ENCODE measurements around the gene C5AR2.
"Not testable (repeated sequence)": the region's sequence is repeated elsewhere in the genome, so short reads cannot be mapped to it uniquely, and the experiment has no call there.

Gene C5AR2

DNA sequence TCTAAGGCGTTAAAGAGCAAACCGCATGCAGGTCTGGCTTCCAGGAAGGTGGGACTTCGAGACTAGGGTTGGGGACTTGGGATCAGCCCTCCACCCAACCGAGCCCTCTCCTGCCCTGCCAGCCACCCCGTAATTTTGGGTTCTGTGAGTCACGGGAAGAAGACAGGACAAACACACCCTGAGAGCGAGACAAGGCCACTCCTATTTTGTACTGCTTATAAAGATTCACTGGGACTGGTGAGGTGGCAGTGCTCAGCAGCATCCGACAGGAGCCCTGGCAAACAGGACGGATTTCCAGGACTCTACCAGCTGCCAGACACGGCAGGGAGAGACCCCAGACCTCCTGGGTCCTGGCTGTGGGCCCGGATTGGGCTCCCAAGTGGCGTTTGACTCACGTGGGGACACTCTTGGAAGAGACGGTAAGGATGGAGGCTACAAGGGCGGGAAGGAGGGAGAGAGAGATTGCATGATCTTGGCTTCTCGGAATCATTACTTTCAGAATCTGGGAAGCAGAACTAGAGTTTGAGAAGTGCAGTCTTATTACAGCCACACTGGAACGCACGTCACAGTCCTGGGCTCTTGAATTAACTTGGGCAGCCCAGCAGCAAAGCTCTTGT, at the start of gene C5AR2:
Gene C5AR2 (plus strand): TSS at position 245 of the 617 bp plus-strand sequence. CDS start 8,625 bp downstream, outside the sequence.
- DNase-seq (ENCODE audit: low read depth in 2 of 2, low spot score in 1 of 2), result no peak

DNA sequence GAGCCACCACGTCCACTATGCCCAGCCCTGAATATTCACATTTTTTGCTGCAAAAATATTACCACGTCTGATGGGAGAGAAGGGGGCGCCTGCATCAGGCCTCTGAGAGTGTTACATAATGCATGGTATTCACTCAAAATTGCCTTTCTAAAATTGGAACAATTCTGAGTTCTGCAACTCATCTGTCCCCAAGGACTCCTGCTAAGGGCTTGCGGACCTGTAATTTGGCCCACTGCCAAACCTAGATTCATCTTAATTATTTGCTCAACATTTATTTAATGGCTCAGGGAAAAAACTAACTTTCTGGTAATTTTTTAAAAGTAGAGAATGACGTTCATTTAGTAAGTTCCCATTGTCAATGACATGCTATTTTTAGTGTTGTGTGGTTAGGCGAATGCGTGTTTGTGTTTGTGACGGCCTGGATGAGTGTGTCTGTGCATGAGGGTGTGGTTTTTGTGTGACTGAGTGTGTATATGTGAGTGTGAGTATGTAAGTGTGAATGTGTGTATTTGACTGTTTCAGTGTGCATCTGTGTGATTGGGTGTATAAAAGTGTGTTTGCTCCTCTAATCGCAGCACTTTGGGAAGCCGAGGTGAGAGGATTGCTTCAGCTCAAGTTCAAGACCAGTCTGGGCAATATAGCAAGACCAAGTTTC, 48.4 kb upstream of the C5AR2 start:
- no peak for DNase-seq (ENCODE audit: low read depth in 2 of 2, low spot score in 1 of 2)

DNA sequence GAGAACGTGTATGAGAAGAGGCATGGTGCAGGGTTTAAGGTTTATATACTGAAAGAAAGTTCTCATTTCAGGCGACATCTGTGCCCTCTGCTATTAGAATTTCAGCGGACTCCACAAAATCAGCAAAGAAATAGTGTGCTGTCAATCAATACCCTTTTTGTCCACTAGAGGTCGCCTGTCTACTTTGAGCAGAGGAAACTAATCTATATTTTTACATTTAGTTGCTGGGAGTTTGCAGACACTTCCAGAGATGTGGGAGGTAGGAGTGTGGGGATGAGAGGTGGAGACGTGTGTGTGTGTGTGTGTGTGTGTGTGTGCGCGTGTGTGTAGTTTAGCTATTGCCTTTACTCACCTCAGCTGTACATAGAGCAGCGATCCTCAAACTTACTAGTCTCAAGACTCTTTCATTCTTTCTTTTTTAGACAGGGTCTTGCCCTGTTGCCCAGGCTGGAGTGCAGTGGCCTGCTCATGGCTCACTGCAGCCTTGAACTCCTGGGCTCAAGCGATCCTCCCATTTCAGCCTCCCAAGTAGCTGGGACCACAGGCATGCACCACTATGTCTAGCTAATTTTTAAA, 47.6 kb upstream of the C5AR2 start:
- DNase-seq (ENCODE audit: low read depth in 2 of 2, low spot score in 1 of 2), result no peak

DNA sequence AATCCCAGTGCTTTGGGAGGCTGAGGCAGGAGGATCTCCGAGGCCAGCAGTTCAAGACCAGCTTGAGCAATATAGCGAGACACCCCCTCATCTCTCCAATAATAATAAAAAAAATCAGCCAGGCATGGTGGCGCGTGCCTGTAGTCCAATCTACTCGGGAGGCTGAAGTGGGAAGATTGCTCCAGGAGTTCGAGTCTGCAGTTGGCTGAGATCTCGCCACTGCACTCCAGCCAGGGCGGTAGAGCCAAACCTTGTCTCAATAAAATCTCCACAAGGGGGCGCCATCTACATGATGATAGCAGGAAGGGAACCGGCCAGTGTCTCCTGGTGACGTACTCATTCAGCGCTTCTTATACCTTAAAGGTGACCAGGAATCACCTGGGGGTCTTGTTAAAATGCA, 35.9 kb upstream of the C5AR2 start:
- peak; percentile 35 to 62 for DNase-seq (ENCODE audit: low read depth in 2 of 2, low spot score in 1 of 2)

DNA sequence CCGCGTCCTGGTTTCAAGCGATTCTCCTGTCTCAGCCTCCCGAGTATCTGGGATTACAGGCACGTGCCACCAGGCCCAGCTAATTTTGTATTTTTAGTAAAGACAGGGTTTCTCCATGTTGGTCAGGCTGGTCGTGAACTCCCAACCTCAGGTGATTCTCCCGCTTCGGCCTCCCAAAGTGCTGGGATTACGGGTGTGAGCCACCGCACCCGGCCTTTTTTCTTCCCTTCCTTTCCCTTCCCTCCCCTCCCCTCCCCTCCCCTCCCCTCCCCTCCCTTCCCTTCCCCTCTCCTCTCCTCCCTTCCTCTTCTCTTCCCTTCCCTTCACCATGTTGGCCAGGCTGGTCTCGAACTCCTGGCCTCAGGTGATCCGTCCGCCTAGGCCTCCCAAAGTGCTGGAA, 31.1 kb upstream of the C5AR2 start:
- not testable (repeated sequence) for DNase-seq (ENCODE audit: low read depth in 2 of 2, low spot score in 1 of 2)

DNA sequence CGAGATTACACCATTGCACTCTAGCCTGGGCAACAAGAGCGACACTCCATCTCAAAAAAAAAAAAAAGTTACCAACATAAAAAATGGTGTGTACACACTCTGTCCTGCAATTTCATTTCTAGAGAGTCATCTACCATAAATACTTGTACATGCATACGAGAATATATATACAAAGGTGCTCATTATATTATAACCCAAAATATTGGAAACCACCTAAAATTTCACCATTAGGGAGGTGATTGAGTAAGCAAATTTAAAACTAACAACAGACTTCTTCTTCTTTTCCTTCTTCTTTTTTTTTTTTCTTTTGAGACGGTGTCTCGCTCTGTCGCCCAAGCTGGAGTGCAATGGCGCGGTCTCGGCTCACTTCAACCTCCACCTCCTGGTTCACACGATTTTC, 29.7 kb upstream of the C5AR2 start:
- no peak for DNase-seq (ENCODE audit: low read depth in 2 of 2, low spot score in 1 of 2)

DNA sequence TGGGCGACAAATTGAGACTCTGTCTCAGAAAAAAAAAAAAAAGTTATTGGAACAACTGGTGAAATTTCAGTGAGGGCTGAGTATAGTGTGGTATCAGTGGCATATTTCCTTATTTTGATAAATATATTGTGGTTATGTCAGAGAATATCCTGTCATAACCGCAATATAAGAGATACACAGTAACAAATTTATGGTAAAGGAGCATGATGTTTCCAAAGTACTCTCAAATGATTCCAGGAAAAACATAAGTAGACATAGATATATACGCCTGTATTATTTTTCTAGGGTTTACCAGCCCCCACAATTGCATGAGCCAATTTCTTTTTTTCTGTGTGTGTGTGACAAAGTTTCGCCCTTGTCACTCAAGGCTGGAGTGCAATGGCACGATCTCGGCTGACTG, 28.0 kb upstream of the C5AR2 start:
- no peak for DNase-seq (ENCODE audit: low read depth in 2 of 2, low spot score in 1 of 2)

DNA sequence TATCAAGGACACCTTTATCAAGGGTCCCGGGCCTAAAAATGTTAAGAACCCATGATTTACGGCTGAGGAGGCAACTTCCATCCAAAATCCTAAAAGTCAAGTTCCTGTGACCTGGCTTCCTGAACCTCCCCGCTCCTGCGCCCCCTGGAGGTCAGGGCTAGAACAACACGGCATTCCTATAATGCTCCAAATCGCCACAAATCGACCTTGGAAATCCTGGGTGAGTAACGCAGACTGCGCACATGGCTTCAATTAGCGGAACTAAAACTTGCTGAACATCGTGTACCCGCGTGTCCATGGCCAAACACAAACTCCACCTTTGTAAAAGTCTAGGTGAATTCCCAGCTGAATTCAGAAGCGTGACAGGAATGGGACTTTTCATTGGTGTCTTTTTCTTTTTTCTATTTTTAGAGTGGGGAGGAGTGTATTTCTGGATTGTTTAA, 26.6 kb upstream of the C5AR2 start:
- peak; percentile 18 to 40 for DNase-seq (ENCODE audit: low read depth in 2 of 2, low spot score in 1 of 2)

DNA sequence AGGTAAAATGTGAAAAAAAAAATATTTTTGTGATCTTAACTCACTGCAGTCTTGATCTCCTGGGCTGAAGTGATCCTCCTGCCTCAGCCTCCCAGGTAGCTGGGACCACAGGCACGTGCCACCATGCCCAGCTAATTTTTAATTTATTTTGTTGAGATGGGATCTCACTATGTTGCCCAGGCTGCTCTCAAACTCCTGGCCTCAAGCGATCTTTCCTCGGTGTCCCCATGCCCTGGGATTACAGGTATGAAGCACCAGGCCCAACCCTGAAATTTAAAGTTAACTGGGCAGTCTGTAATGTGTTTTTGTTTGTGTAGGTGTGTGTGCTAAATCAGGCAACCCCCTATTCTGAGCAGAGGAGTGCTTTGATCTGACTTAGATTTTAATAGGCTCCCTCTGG, 25.7 kb upstream of the C5AR2 start:
- no peak for DNase-seq (ENCODE audit: low read depth in 2 of 2, low spot score in 1 of 2)

DNA sequence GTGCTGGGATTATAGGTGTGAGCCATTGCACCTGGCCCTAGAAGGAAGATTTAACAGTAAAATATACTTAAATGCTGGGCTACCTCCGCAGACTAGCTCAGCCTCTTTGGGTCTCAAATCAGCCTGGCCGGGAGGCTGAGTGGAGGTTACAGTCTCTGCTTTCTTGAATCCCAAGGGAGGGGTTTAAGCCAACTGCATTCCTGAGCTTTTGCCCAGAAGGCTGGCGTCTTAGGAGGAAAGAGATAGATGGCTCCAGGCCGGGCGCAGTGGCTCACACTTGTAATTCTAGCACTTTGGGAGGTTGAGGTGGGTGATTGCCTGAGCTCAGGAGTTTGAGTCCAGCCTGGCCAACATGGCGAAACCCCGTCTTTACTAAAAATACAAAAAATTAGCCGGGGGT, 22.9 kb upstream of the C5AR2 start:
- DNase-seq (ENCODE audit: low read depth in 2 of 2, low spot score in 1 of 2), result no peak

DNA sequence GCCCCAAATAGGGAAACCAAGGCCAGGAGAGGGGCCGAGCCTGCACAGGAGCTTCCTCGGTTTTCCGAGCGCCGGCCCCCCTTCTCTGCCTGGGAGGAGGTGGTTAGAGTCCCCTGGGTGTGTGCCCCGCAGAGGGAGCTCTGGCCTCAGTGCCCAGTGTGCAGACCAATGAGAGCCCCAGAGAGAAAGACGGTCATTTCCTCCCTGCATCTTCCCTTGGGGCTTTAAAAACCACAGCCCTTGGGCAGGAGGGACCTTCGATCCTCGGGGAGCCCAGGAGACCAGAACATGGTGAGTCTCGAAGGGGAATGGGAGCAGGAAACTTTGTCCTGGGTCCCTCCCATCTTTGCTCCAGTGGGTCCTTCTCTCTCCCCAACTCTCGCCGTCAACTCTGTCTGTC, 22.4 kb upstream of the C5AR2 start, which contains the start of gene C5AR1:
Gene C5AR1 (plus strand): TSS at position 254 of the 400 bp plus-strand sequence. CDS start 35 bp downstream, at position 289.
- DNase-seq (ENCODE audit: low read depth in 2 of 2, low spot score in 1 of 2), result no peak

DNA sequence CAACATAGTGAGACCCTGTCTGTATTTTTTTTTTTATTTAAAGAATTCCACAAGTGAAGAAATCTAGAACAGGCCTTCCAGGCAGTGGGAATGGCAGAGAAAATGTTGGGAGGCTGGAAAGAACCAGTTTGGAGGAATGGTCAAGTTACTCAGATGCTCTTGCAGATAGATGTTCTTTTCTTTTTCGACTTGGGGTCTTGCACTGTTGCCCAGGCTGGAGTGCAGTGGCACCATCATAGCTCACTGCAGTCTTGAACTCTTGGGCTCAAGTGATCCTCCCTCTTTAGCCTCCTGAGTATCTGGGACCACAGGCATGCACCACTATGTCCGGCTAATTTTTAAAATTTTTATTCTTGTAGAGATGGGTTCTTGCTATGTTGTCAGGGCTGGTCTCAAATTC, 21.7 kb upstream of the C5AR2 start:
- no peak for DNase-seq (ENCODE audit: low read depth in 2 of 2, low spot score in 1 of 2)

DNA sequence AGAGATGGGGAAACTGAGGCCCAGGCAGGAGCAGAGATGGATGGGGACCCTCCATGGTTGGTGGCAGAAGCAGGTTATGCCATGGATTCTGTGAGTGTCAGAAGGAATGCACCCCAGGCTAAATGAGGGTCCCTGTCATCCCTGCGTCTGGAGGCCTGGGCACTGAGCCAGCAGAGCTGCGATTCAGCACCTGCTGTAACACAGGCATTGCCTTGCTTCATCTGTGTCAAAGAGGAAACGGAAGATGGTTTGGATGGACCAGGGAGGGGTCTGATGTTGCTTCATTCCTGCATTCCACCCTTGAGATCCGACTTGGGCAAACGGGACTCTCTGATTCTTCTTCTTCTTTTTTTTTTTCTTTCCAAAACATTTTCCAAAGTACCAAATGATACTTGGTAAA, 21.2 kb upstream of the C5AR2 start:
- DNase-seq (ENCODE audit: low read depth in 2 of 2, low spot score in 1 of 2), result no peak

DNA sequence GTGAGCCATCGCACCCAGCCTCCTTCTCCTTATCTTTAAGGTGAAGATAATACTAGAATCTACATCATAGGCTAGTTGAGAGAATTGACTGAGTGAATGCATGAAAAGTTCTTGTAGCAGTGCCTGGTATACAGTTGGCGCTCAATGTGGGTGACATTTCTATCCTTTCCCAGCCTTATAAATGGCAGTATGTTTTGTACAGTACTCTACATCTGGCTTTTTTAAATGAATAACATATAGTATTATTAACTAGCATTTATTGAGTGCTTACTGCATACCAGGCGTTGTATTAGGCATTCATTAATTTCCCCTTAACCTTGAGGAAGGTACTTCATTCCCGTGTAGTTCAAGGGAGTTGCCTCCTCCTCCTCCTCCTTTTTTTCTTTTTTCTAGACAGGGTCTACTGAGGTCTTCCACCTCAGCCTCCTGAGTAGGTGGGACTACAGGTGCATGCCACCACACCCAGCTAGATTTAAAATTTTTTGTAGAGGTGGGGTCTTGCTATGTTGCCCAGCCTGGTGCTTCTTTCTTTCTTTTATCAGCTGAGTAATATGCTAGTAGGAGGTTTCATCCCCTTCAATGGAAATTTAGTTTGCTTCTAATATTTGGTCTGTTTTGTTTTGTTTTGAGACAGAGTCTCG, 19.5 kb upstream of the C5AR2 start:
- DNase-seq (ENCODE audit: low read depth in 2 of 2, low spot score in 1 of 2), result no peak

DNA sequence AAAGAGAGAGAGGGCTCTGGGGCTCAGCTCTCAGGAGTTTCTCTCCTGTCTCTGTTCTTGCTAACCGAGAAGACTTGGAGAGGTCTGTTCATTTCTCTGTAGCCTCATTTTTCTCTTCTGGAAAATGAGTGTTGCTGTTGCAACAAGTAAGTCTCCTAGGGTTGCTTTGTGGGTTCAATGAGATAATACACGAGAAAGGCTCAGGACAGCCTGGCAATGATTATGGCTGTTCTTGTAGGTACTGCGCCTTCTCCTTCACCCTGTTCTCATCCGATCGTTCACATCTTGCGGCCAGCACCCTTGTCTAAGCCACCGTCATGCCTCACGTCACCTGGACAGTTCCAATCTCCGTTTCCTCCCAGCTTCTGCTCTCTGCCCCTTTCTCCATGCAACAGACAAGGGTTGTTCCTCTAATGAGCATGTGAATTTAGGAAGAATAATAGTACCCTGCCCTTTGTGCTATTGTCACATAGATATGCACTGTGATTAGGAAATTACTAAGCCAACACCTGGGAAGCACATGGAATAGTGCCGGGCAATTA, 18.1 kb upstream of the C5AR2 start:
- DNase-seq (ENCODE audit: low read depth in 2 of 2, low spot score in 1 of 2), result no peak

DNA sequence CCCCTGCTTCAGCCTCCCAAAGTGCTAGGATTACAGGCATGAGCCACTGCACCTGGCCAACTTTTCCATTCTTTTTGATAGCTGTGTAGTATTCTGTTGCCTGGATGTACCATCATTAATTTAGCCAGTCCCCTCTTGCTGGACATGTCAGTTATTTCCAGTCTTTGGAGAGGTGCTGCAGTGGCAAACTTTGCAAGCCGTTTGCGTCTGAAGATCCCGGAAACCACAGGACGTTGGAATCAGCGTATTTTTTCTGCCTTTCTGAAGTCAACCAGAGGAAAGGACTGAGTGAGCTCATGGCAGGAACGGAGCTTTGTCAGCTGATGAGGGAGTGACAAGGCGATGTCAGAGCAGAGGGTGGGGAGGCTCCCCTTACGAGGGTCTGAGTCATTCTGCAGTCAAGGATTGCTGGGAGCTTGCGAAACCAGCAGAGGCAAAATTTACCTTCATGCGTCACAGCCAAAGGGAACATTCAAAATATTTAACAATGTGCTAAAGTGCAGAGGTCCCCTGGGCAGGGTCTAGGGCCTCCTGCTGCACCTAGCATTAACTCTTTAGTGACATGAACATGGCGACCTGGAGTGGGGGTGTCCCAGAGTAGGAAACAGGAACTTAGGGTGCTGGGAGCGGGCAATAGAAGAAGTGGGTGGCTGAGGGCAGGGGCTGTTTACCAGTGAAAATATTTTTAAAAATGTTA, 16.7 kb upstream of the C5AR2 start:
- DNase-seq (ENCODE audit: low read depth in 2 of 2, low spot score in 1 of 2), result no peak

DNA sequence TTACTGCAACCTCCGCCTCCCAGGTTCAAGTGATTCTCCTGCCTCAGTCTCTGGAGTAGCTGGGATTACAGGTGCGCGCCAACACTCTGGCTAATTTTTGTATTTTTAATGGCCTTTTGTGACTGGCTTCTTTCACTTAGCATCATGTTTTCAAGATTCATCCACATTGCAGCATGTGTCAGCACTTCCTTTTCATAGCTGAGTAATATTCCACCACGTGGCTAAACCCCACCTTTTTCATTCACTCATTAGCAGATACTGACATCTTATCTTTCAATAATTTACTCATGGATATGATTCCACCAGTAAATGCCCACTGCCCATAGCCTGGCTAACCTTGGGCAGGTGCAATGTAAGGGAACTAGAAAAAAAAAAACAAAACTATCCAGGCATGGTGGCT, 15.5 kb upstream of the C5AR2 start:
- DNase-seq (ENCODE audit: low read depth in 2 of 2, low spot score in 1 of 2), result no peak

DNA sequence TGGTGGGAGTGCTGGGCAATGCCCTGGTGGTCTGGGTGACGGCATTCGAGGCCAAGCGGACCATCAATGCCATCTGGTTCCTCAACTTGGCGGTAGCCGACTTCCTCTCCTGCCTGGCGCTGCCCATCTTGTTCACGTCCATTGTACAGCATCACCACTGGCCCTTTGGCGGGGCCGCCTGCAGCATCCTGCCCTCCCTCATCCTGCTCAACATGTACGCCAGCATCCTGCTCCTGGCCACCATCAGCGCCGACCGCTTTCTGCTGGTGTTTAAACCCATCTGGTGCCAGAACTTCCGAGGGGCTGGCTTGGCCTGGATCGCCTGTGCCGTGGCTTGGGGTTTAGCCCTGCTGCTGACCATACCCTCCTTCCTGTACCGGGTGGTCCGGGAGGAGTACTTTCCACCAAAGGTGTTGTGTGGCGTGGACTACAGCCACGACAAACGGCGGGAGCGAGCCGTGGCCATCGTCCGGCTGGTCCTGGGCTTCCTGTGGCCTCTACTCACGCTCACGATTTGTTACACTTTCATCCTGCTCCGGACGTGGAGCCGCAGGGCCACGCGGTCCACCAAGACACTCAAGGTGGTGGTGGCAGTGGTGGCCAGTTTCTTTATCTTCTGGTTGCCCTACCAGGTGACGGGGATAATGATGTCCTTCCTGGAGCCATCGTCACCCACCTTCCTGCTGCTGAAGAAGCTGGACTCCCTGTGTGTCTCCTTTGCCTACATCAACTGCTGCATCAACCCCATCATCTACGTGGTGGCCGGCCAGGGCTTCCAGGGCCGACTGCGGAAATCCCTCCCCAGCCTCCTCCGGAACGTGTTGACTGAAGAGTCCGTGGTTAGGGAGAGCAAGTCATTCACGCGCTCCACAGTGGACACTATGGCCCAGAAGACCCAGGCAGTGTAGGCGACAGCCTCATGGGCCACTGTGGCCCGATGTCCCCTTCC, 11.8 kb upstream of the C5AR2 start:
- no peak for DNase-seq (ENCODE audit: low read depth in 2 of 2, low spot score in 1 of 2)

DNA sequence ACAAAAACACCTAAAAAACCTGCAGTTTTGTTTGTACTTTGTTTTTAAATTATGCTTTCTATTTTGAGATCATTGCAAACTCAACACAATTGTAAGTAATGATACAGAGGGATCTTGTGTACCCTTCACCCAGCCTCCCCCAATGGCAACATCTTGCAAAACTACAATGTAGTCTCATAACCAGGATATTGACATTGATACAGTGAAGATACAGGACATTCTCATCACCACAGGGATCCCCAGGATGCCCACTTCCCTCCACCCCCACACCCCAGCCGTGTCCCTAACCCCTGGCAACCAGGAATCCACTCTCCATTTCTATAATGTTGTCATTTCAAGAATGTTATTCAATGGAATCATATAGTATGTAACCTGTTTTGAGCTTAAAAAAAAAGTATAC, 10.3 kb upstream of the C5AR2 start:
- DNase-seq (ENCODE audit: low read depth in 2 of 2, low spot score in 1 of 2), result no peak

DNA sequence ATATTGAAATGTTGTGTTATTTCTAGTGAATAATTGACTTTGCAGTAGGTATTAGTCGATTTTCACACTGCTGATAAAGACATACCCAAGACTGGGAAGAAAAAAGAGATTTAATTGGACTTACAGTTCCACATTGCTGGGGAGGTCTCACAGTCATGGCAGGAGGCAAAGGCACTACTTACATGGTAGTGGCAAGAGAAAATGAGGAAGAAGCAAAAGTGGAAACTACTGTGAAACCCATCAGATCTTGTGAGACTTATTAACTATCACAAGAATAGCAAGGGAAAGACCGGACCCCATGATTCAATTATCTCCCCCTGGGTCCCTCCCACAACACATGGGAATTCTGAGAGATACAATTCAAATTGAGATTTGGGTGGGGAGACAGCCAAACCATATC, 9.9 kb upstream of the C5AR2 start:
- DNase-seq (ENCODE audit: low read depth in 2 of 2, low spot score in 1 of 2), result no peak

Measured in stimulated activated CD8-positive, alpha-beta memory T cell treated with anti-CD3 and anti-CD28 coated beads, Interleukin-4, amount 100 ng/mL, for 4 hours (primary cell).